HepG2 (cell line): Measurements from ENCODE around the gene LRRC25. TPM values are rescaled to one million over a fixed set of nuclear protein-coding genes. Genes with fewer than 3 reads are reported as not detected.

ENCODE experiments used
- AHDC1 ChIP-seq: sonication (generic); formaldehyde crosslinking; IDR thresholded peaks from 2 replicates; pipeline ENCODE4 v1.5.1; 2020; ENCODE audit warnings: mild to moderate bottlenecking, missing genetic modification reagents, borderline replicate concordance
- ATF7-NPFF ChIP-seq: sonication (generic); formaldehyde crosslinking; IDR thresholded peaks from 2 replicates; pipeline ENCODE4 v1.8.1; 2023; ENCODE audit warnings: mild to moderate bottlenecking, low read depth, missing genetic modification reagents, moderate library complexity
- CHD2 ChIP-seq: IDR thresholded peaks from 2 replicates; pipeline ENCODE4 v1.6.1; 2011; ENCODE audit warnings: low read depth, low read length, improper control_type of control experiment
- DMTF1 ChIP-seq: sonication (generic); formaldehyde crosslinking; IDR thresholded peaks from 2 replicates; pipeline ENCODE4 v1.4.0; 2020; ENCODE audit warnings: mild to moderate bottlenecking, missing genetic modification reagents
- KAT2B ChIP-seq: fragments of 150-350 bp; IDR thresholded peaks from 2 replicates; pipeline ENCODE4 v1.6.1; 2014; ENCODE audit warnings: low read depth, low read length, borderline replicate concordance
- MED1 ChIP-seq: sonication (generic); formaldehyde crosslinking; IDR thresholded peaks from 2 replicates; pipeline ENCODE4 v1.4.0; 2020; ENCODE audit warnings: missing genetic modification reagents
- MIER2 ChIP-seq: IDR thresholded peaks from 2 replicates; pipeline ENCODE4 v1.6.1; 2016; ENCODE audit warnings: missing biosample characterization, missing genetic modification reagents
- NFKBIZ ChIP-seq: IDR thresholded peaks from 2 replicates; pipeline ENCODE4 v1.6.1; 2018; ENCODE audit warnings: missing genetic modification reagents, missing compliant biosample characterization
- ZBTB46 ChIP-seq: sonication (generic); formaldehyde crosslinking; IDR thresholded peaks from 2 replicates; pipeline ENCODE4 v1.4.0; 2020; ENCODE audit warnings: mild to moderate bottlenecking, missing genetic modification reagents, borderline replicate concordance
- ZNF503 ChIP-seq: sonication (generic); formaldehyde crosslinking; IDR thresholded peaks from 2 replicates; pipeline ENCODE4 v1.4.0; 2020; ENCODE audit warnings: missing genetic modification reagents
- ZNF644 ChIP-seq: IDR thresholded peaks from 2 replicates; pipeline ENCODE4 v1.6.1; 2016; ENCODE audit warnings: low read depth
- polyA plus RNA-seq, 8 experiments: library from polyadenylated mRNA; depleted of rRNA in 3 of 8; stranded (reverse) in 7 of 8; unstranded in 1 of 8; fragments of >200 nt; fragmentation: Illumina TruSeq in 4 of 8; extraction: Trizol in 4 of 8; gene quantifications; 2 replicates each; pipeline versions ENCODE4 v1.2.1 to v1.2.3, GENCODE V29; 2011 to 2016; ENCODE audit warnings: low read depth in 4 of 8, missing spikeins in 1 of 8, mixed read lengths in 1 of 8; ENCODE audit not compliant: insufficient read depth in 1 of 8
- total RNA-seq, 5 experiments: library from RNA; depleted of rRNA; stranded (reverse); fragments of >200 nt; fragmentation: Illumina TruSeq; extraction: Trizol; gene quantifications; 2 replicates each; pipeline ENCODE4 v1.2.3, GENCODE V29; 2016; ENCODE audit warnings: low read depth in 1 of 5
- TF ChIP-seq, protein P1 (sequence below): sonication (generic); formaldehyde crosslinking; IDR thresholded peaks from 2 replicates; pipeline ENCODE4 v1.5.0; 2020; ENCODE audit warnings: mild to moderate bottlenecking, missing genetic modification reagents, moderate library complexity
- TF ChIP-seq, protein P2 (sequence below): sonication (generic); formaldehyde crosslinking; IDR thresholded peaks from 2 replicates; pipeline ENCODE4 v1.5.0; 2020; ENCODE audit warnings: missing genetic modification reagents

LRRC25 gene
- total and polyA plus RNA-seq, 2 of the 13 experiments (the other 11 are each of a cell fraction or from before 2014, with no cell fraction given) = 0.13 to 0.53 TPM

DNA sequence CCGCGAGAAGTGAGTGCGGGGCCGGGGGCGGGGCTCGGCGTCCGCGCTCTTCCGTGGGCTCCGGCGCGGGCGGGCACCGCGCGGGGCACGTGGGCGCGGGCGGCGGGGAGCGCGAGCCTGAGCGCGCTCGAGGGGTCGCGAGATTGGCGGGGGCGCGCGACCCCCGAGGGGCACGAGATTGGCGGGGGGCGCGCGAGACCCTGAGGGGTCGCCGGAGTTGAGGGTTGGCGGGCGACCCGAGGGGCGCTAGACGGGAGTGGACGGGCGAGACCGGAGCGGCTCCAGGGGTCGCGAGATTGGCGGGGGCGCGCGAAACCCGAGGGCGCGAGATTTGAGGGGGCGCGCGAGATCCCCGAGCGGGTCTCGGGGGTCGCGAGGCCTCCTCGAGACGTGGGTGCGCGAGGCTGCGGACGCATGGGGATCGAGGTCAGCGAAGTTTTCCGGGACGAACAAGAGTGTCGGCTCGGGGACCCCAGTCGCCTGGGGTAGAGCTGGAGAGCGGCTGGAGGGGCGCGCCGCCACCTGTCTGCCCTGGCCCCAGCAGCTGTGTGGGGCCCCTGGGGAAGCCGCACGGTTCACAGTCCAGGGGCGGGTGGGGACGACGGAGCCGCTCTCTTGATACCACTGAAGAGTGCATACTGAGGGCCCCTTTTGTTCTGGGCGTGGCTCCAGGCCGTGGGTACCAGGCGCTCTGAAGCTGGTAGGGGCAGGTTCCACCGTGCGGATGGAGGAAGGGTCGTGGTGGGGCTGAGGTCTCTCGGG, 22.5 kb upstream of the LRRC25 start (continued):
- TF ChIP-seq ZNF503 (CRISPR knock-in tag) (0 out of 2 replicates have a peak, but pooled peaks have one; percentile 18), ZBTB46 (CRISPR knock-in tag) (0 out of 2 replicates have a peak, but pooled peaks have one; percentile 37), AHDC1 (CRISPR knock-in tag) (0 out of 2 replicates have a peak, but pooled peaks have one; percentile 50), NFKBIZ (CRISPR knock-in tag) (no peak), ZNF644 (CRISPR knock-in tag) (no peak), MIER2 (CRISPR knock-in tag) (no peak), ATF7-NPFF (CRISPR knock-in tag) (no peak), KAT2B (no peak), CHD2 (peak; percentile 91), MED1 (CRISPR knock-in tag) (0 out of 2 replicates have a peak, but pooled peaks have one; percentile 13), DMTF1 (CRISPR knock-in tag) (no peak)
- TF ChIP-seq, protein P1, sequence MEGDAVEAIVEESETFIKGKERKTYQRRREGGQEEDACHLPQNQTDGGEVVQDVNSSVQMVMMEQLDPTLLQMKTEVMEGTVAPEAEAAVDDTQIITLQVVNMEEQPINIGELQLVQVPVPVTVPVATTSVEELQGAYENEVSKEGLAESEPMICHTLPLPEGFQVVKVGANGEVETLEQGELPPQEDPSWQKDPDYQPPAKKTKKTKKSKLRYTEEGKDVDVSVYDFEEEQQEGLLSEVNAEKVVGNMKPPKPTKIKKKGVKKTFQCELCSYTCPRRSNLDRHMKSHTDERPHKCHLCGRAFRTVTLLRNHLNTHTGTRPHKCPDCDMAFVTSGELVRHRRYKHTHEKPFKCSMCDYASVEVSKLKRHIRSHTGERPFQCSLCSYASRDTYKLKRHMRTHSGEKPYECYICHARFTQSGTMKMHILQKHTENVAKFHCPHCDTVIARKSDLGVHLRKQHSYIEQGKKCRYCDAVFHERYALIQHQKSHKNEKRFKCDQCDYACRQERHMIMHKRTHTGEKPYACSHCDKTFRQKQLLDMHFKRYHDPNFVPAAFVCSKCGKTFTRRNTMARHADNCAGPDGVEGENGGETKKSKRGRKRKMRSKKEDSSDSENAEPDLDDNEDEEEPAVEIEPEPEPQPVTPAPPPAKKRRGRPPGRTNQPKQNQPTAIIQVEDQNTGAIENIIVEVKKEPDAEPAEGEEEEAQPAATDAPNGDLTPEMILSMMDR (CRISPR knock-in tag) = peak; percentile 29; the same call in 1 of the 2 replicates
- TF ChIP-seq, protein P2, sequence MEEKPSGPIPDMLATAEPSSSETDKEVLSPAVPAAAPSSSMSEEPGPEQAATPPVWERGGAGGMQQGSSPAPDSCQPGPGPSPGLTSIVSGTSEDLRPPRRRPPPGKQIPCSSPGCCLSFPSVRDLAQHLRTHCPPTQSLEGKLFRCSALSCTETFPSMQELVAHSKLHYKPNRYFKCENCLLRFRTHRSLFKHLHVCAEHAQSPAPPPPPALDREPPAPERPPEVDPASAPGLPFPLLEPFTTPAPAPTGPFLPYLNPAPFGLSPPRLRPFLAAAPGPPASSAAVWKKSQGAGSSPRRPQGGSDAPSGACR (CRISPR knock-in tag) = 0 out of 2 replicates have a peak, but pooled peaks have one; percentile 57
